ENCODE results near the gene LPAR2.

LPAR2 gene

DNA sequence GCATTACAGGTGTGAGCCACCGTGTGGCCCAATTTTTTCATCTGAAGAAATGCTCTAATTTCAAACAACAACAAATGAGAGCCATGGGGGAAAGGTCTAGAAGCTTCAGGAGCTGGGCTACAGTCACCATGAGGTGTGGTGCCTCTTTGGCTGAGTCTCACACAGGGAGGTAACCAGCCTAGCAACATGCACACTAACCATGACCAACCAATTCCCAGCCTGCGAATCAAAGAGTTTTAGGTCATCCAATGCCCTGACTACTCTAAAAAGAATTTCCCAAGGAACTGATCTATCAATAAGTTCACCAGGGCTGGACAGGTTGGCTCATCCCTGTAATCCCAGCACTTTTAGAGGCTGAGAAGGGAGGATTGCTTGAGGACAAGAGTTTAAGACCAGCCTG, 39.5 kb downstream of the LPAR2 start:
- no peak for FAIRE-seq
- no peak for TF ChIP-seq TAF1 (IDR thresholded peaks at IDR 0.05; ENCODE audit: borderline replicate concordance, low read depth, low read length)
- no peak for TF ChIP-seq POLR2AphosphoS5 (IDR thresholded peaks at IDR 0.05; ENCODE audit: low read depth, low read length)
- no peak for TF ChIP-seq POLR2A (IDR thresholded peaks at IDR 0.05; ENCODE audit: low read depth, low read length)
- DNase-seq (ENCODE audit: insufficient read length), result no peak

DNA sequence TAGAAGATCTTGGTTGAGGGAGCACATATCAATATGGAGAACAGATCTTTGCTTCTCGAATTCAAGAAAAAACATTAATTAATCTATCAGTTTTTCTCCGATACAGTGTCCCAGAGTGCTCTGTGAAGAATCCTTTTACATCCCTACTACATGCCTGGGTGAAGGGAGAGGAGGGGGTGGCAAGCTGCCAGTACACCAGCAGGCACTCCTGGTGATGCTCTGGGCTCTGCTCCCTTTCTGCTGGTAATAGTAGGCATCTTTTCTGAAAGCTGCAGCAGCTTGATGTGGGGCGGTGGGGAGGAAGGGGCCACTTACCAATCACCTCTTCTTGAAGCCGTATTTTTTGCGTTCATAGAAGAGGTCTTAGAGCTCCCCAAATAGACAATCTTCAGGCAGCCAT, 40.2 kb downstream of the LPAR2 start:
- TF ChIP-seq TAF1 (IDR thresholded peaks at IDR 0.05; ENCODE audit: borderline replicate concordance, low read depth, low read length), result no peak
- TF ChIP-seq POLR2A (IDR thresholded peaks at IDR 0.05; ENCODE audit: low read depth, low read length), result no peak
- no peak for TF ChIP-seq POLR2AphosphoS5 (IDR thresholded peaks at IDR 0.05; ENCODE audit: low read depth, low read length)
- FAIRE-seq, result no peak
- no peak for DNase-seq (ENCODE audit: insufficient read length)

DNA sequence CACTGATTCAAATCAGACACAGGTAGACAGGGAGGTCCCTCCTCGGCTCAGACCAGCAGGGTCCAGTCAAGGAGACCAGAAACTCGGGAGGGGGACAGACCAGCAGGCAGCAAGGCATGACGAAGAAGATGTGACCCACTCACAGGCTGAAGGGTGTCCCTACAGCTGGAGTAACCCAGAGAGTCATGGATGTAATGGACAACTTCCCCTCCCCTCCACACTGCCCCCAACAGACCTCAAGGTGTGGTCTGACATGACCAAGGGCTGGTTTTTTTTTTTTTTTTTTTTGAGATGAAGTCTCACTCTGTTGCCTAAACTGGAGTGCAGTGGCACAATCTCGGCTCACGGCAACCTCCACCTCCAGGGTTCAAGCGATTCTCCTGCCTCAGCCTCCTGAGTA, 43.7 kb downstream of the LPAR2 start:
- TF ChIP-seq TAF1 (IDR thresholded peaks at IDR 0.05; ENCODE audit: borderline replicate concordance, low read depth, low read length) (no peak), POLR2AphosphoS5 (IDR thresholded peaks at IDR 0.05; ENCODE audit: low read depth, low read length) (no peak), POLR2A (IDR thresholded peaks at IDR 0.05; ENCODE audit: low read depth, low read length) (no peak)
- FAIRE-seq (no peak), DNase-seq (ENCODE audit: insufficient read length) (no peak)

DNA sequence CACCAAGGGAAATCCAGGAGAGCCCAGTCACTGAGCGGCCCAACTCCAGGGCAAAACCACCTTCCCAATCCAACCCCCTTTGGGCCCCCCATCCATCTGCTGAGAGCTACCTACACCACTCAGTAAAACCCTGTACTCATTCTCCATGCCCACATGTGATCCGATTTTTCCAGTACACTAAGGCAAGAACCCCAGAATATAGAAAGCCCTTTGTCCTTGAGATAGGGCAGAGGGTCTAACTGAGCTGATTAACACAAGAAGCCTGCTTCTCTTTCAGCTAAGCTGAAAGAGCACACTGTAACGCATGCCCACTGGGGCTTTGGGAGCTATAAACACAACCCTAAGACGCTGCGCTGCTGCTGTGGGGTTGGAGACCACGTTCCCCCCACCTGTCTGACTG, 45.5 kb downstream of the LPAR2 start:
- FAIRE-seq (no peak), DNase-seq (ENCODE audit: insufficient read length) (no peak)
- TF ChIP-seq POLR2A (IDR thresholded peaks at IDR 0.05; ENCODE audit: low read depth, low read length), result no peak
- no peak for TF ChIP-seq TAF1 (IDR thresholded peaks at IDR 0.05; ENCODE audit: borderline replicate concordance, low read depth, low read length)
- TF ChIP-seq POLR2AphosphoS5 (IDR thresholded peaks at IDR 0.05; ENCODE audit: low read depth, low read length), result no peak

DNA sequence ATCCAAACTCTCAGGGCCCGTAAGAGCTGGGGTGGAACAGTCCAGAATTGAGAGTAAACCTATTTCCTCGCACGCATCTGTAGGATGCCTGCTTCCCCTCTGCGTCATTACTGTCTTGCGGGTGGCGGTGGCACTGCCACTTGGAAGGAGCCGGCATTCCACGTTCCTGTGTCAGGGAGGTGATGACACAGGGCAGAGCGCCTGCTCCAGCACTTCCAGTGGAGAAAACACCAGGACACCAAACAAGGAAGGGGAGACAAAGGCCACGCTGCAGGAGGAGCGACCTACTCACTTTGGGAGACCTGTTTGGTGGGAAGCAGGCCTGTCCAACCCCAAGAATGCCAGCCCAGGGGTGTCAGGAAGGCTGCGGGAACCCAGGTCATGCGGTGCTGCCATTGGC, 46.6 kb downstream of the LPAR2 start:
- TF ChIP-seq TAF1 (IDR thresholded peaks at IDR 0.05; ENCODE audit: borderline replicate concordance, low read depth, low read length) (no peak), POLR2A (IDR thresholded peaks at IDR 0.05; ENCODE audit: low read depth, low read length) (no peak), POLR2AphosphoS5 (IDR thresholded peaks at IDR 0.05; ENCODE audit: low read depth, low read length) (no peak)

DNA sequence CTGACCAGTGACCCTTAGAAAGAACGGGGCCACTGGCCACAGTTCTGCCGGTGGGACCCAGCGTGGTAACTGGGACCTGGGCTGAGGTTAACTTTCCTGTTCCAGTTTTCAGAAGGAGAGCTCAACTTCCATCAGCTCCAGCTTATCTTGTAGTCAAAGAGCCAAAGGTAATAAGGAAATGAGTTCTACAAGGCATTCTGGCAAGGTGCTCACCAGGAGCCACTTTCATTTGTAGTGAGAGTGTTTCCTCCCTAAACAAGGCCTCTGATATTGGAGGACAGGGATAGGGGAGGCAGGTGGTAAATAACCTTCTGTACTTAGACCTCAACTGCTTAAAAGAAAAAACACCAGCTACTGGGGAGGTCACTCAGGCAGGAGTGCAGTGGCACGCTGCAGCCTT, 47.6 kb downstream of the LPAR2 start:
- DNase-seq (ENCODE audit: insufficient read length) (no peak), FAIRE-seq (no peak)

More for the DNA sequence above, 46.6 kb downstream of the LPAR2 start:
- DNase-seq (ENCODE audit: insufficient read length) (no peak), FAIRE-seq (no peak)

DNA sequence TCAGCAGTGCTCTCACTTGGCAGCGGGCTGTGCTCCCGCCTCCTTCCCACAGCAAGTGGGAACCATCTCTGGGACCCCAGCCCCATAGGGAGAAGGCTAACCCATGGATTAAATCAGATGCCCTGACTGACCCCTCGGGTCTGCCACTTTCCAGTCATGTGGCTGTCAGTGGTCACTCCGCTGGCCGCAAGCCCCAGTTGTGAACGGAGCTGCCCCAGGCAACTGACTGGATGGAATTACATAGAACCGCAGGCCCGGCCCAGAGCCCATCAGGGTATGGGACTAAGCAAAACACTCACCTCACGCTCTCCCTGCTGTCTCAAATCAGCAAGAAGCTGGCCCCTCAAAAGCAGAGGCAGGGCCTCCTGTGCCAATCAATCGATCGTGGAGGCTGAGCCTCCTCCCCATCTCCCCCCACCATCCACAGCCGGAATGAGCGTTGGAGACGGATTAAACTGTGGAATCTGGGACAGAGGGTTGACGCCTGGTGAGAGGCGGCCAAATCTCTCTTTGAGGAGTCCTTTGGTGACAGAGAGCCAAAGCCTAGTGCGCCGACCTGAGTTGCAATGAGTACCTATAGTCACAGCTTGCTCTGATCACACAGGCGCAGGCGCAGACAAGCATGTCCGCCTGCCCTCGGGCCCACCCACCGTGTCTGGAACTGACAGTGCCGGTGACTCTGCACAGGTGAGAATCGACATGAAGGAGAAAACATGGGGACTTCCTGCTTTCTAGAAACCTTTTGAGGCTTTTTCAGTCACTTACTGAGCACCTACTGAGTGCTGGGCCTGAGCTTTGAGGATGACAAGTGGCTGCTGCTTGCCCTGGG, 48.3 kb downstream of the LPAR2 start:
- DNase-seq (ENCODE audit: insufficient read length), result no peak
- no peak for FAIRE-seq
- no peak for TF ChIP-seq POLR2AphosphoS5 (IDR thresholded peaks at IDR 0.05; ENCODE audit: low read depth, low read length)
- no peak for TF ChIP-seq TAF1 (IDR thresholded peaks at IDR 0.05; ENCODE audit: borderline replicate concordance, low read depth, low read length)
- TF ChIP-seq POLR2A (IDR thresholded peaks at IDR 0.05; ENCODE audit: low read depth, low read length), result no peak

More for the DNA sequence above, 47.6 kb downstream of the LPAR2 start:
- TF ChIP-seq POLR2AphosphoS5 (IDR thresholded peaks at IDR 0.05; ENCODE audit: low read depth, low read length) (no peak), POLR2A (IDR thresholded peaks at IDR 0.05; ENCODE audit: low read depth, low read length) (no peak)

DNA sequence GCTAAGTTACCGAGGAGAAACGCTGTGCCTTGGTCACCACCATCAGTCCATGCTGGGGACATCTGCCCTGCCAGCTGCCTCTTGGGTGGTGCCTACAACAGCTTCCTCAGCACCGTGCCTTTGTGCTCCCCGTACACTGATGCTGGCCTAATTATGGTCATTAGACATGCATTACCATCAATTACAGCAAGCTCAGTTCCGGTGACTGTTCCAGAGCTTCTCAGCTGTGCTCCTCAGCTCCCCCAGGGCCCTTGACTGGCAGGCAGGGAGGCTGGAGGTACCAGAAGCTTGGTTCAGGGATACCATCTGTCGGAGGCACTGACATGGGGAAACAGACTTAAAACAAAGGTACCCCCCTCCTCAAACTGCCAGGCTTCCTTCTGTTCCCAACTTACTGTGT, 49.8 kb downstream of the LPAR2 start:
- TF ChIP-seq POLR2AphosphoS5 (IDR thresholded peaks at IDR 0.05; ENCODE audit: low read depth, low read length) (no peak), TAF1 (IDR thresholded peaks at IDR 0.05; ENCODE audit: borderline replicate concordance, low read depth, low read length) (no peak), POLR2A (IDR thresholded peaks at IDR 0.05; ENCODE audit: low read depth, low read length) (no peak)
- DNase-seq (ENCODE audit: insufficient read length) (no peak), FAIRE-seq (no peak)

DNA sequence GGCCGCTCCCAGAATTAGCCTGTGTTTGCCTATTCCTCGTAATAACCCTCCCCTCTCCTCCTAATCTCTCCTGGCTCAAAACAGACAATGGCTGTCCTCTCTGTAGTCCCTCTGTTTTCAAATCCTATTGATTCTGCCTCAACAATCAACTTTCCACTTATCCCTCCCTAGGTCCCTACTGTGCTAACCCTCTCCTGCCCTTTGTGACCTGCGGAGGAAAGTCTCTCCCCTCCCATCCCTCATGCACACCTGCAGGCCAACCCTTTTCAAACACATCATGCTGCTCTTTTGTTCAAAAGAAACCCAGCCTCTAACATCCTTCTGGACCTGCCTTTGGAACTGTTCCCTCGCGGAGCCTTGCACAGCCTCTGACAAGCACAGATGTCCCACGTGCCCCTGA, 52.6 kb downstream of the LPAR2 start:
- no peak for FAIRE-seq
- no peak for TF ChIP-seq POLR2A (IDR thresholded peaks at IDR 0.05; ENCODE audit: low read depth, low read length)
- no peak for TF ChIP-seq TAF1 (IDR thresholded peaks at IDR 0.05; ENCODE audit: borderline replicate concordance, low read depth, low read length)
- no peak for TF ChIP-seq POLR2AphosphoS5 (IDR thresholded peaks at IDR 0.05; ENCODE audit: low read depth, low read length)
- DNase-seq (ENCODE audit: insufficient read length), result no peak
